ENCODE data around the gene WDR45. TPM values are rescaled to one million over a fixed set of nuclear protein-coding genes. Genes with fewer than 3 reads are reported as not detected.

WDR45 gene
- total RNA-seq, 1 experiment from 2014 or later, result 80.3 TPM

- DNase-seq, result peak; percentile 96
- Histone ChIP-seq H3K4me2 (ENCODE audit: low read depth, low read length, poor library complexity, severe bottlenecking) (peak overlapping the region; percentile 67), H2AFZ (ENCODE audit: low read length) (no peak overlapping the region), H3K4me1 (ENCODE audit: low read length) (peaks cover 10% of the 10 kb centered on the region), H3K9me3 (ENCODE audit: low read length) (no peaks in the 10 kb centered on the region), H3K79me2 (ENCODE audit: low read length) (0 out of 2 replicates have a peak, but pooled peaks cover 2% of the 10 kb centered on the region), H4K20me1 (ENCODE audit: insufficient read depth, low read depth, low read length) (no peaks in the 10 kb centered on the region), H3K27me3 (ENCODE audit: low read length) (no peaks in the 10 kb centered on the region), H3K4me3 (ENCODE audit: low read length) (peak overlapping the region; percentile 65), H3K27ac (ENCODE audit: low read length) (peak overlapping the region; percentile 80), H3K9me2 (replicated peaks; ENCODE audit: insufficient read depth, low read length) (no peaks in the 10 kb centered on the region), H3K36me3 (ENCODE audit: insufficient read depth, low read length) (no peaks in the 10 kb centered on the region), H3K9ac (ENCODE audit: low read length) (peak overlapping the region; percentile 88)
Observed at GRCh38 chrX:49100704-49101628, 21.3 kb upstream of the WDR45 start.

GRCh38 chrX:49096419-49096818 is 16.7 kb upstream of the WDR45 start:
- no peak for DNase-seq
- Histone ChIP-seq H2AFZ (ENCODE audit: low read length) (no peak overlapping the region), H3K4me3 (ENCODE audit: low read length) (no peak overlapping the region), H4K20me1 (ENCODE audit: insufficient read depth, low read depth, low read length) (no peaks in the 10 kb centered on the region), H3K4me1 (ENCODE audit: low read length) (peaks cover 3% of the 10 kb centered on the region), H3K27ac (ENCODE audit: low read length) (no peak overlapping the region), H3K4me2 (ENCODE audit: low read depth, low read length, poor library complexity, severe bottlenecking) (no peak overlapping the region), H3K36me3 (ENCODE audit: insufficient read depth, low read length) (no peaks in the 10 kb centered on the region), H3K9ac (ENCODE audit: low read length) (no peak overlapping the region), H3K79me2 (ENCODE audit: low read length) (0 out of 2 replicates have a peak, but pooled peaks cover 2% of the 10 kb centered on the region), H3K9me3 (ENCODE audit: low read length) (no peaks in the 10 kb centered on the region), H3K27me3 (ENCODE audit: low read length) (no peaks in the 10 kb centered on the region), H3K9me2 (replicated peaks; ENCODE audit: insufficient read depth, low read length) (no peaks in the 10 kb centered on the region)

- Histone ChIP-seq H3K4me1 (ENCODE audit: low read length) (no peaks in the 10 kb centered on the region), H3K27ac (ENCODE audit: low read length) (no peak overlapping the region), H4K20me1 (ENCODE audit: insufficient read depth, low read depth, low read length) (no peaks in the 10 kb centered on the region), H3K79me2 (ENCODE audit: low read length) (no peaks in the 10 kb centered on the region), H3K9me3 (ENCODE audit: low read length) (no peaks in the 10 kb centered on the region), H3K4me3 (ENCODE audit: low read length) (no peak overlapping the region), H3K9me2 (replicated peaks; ENCODE audit: insufficient read depth, low read length) (no peaks in the 10 kb centered on the region), H3K27me3 (ENCODE audit: low read length) (no peaks in the 10 kb centered on the region), H3K9ac (ENCODE audit: low read length) (no peak overlapping the region), H3K36me3 (ENCODE audit: insufficient read depth, low read length) (no peaks in the 10 kb centered on the region), H2AFZ (ENCODE audit: low read length) (no peak overlapping the region), H3K4me2 (ENCODE audit: low read depth, low read length, poor library complexity, severe bottlenecking) (no peak overlapping the region)
- DNase-seq, result no peak
Observed at GRCh38 chrX:49089553-49089952, 9.9 kb upstream of the WDR45 start.

GRCh38 chrX:49082271-49082871 is 2.7 kb upstream of the WDR45 start:
- no peak overlapping the region for H2AFZ ChIP-seq (ENCODE audit: low read length)
- no peak for DNase-seq
- no peak overlapping the region for H3K27ac ChIP-seq (ENCODE audit: low read length)
- H3K36me3 ChIP-seq (ENCODE audit: insufficient read depth, low read length), result no peaks in the 10 kb centered on the region
- H3K27me3 ChIP-seq (ENCODE audit: low read length), result no peaks in the 10 kb centered on the region
- H3K4me3 ChIP-seq (ENCODE audit: low read length), result no peak overlapping the region
- H3K9me2 ChIP-seq (replicated peaks; ENCODE audit: insufficient read depth, low read length), result no peaks in the 10 kb centered on the region
- peaks cover 4% of the 10 kb centered on the region; the same call in 1 of the 2 replicates for H3K79me2 ChIP-seq (ENCODE audit: low read length)
- H3K9ac ChIP-seq (ENCODE audit: low read length), result no peak overlapping the region
- H3K4me1 ChIP-seq (ENCODE audit: low read length), result peaks cover 7% of the 10 kb centered on the region
- no peaks in the 10 kb centered on the region for H3K9me3 ChIP-seq (ENCODE audit: low read length)
- H3K4me2 ChIP-seq (ENCODE audit: low read depth, low read length, poor library complexity, severe bottlenecking), result no peak overlapping the region
- H4K20me1 ChIP-seq (ENCODE audit: insufficient read depth, low read depth, low read length), result no peaks in the 10 kb centered on the region

- H3K4me1 ChIP-seq (ENCODE audit: low read length), result peaks cover 7% of the 10 kb centered on the region
- no peak overlapping the region for H3K27ac ChIP-seq (ENCODE audit: low read length)
- no peaks in the 10 kb centered on the region for H3K36me3 ChIP-seq (ENCODE audit: insufficient read depth, low read length)
- H3K9me2 ChIP-seq (replicated peaks; ENCODE audit: insufficient read depth, low read length), result no peaks in the 10 kb centered on the region
- H2AFZ ChIP-seq (ENCODE audit: low read length), result no peak overlapping the region
- H3K4me3 ChIP-seq (ENCODE audit: low read length), result no peak overlapping the region
- H3K9ac ChIP-seq (ENCODE audit: low read length), result no peak overlapping the region
- no peak overlapping the region for H3K4me2 ChIP-seq (ENCODE audit: low read depth, low read length, poor library complexity, severe bottlenecking)
- DNase-seq, result peak; percentile 25
- H3K9me3 ChIP-seq (ENCODE audit: low read length), result no peaks in the 10 kb centered on the region
- no peaks in the 10 kb centered on the region for H3K27me3 ChIP-seq (ENCODE audit: low read length)
- H3K79me2 ChIP-seq (ENCODE audit: low read length), result peaks cover 4% of the 10 kb centered on the region; the same call in 1 of the 2 replicates
- H4K20me1 ChIP-seq (ENCODE audit: insufficient read depth, low read depth, low read length), result no peaks in the 10 kb centered on the region
Observed at GRCh38 chrX:49077941-49078340, 1.7 kb downstream of the WDR45 start.

GRCh38 chrX:49075347-49075746 is 4.3 kb downstream of the WDR45 start:
- no peak overlapping the region for H3K4me3 ChIP-seq (ENCODE audit: low read length)
- H3K27me3 ChIP-seq (ENCODE audit: low read length), result no peaks in the 10 kb centered on the region
- H3K4me2 ChIP-seq (ENCODE audit: low read depth, low read length, poor library complexity, severe bottlenecking), result no peak overlapping the region
- DNase-seq, result no peak
- H3K9me2 ChIP-seq (replicated peaks; ENCODE audit: insufficient read depth, low read length), result no peaks in the 10 kb centered on the region
- H3K79me2 ChIP-seq (ENCODE audit: low read length), result peaks cover 4% of the 10 kb centered on the region; the same call in 1 of the 2 replicates
- H3K9me3 ChIP-seq (ENCODE audit: low read length), result no peaks in the 10 kb centered on the region
- H4K20me1 ChIP-seq (ENCODE audit: insufficient read depth, low read depth, low read length), result no peaks in the 10 kb centered on the region
- H3K36me3 ChIP-seq (ENCODE audit: insufficient read depth, low read length), result no peaks in the 10 kb centered on the region
- H2AFZ ChIP-seq (ENCODE audit: low read length), result no peak overlapping the region
- H3K27ac ChIP-seq (ENCODE audit: low read length), result no peak overlapping the region
- H3K4me1 ChIP-seq (ENCODE audit: low read length), result peaks cover 7% of the 10 kb centered on the region
- H3K9ac ChIP-seq (ENCODE audit: low read length), result no peak overlapping the region

- Histone ChIP-seq H3K4me2 (ENCODE audit: low read depth, low read length, poor library complexity, severe bottlenecking) (no peak within 1 kb of the TSS), H3K9ac (ENCODE audit: low read length) (no peak within 1 kb of the TSS), H3K9me3 (ENCODE audit: low read length) (no peaks in the 10 kb centered on the region), H2AFZ (ENCODE audit: low read length) (no peak within 1 kb of the TSS), H3K79me2 (ENCODE audit: low read length) (no peaks in the 10 kb centered on the region), H3K27ac (ENCODE audit: low read length) (no peak within 1 kb of the TSS), H3K27me3 (ENCODE audit: low read length) (no peaks in the 10 kb centered on the region), H3K4me1 (ENCODE audit: low read length) (peaks cover 3% of the 10 kb centered on the region), H3K4me3 (ENCODE audit: low read length) (no peak within 1 kb of the TSS), H3K36me3 (ENCODE audit: insufficient read depth, low read length) (no peaks in the 10 kb centered on the region), H3K9me2 (replicated peaks; ENCODE audit: insufficient read depth, low read length) (no peaks in the 10 kb centered on the region), H4K20me1 (ENCODE audit: insufficient read depth, low read depth, low read length) (no peaks in the 10 kb centered on the region)
- no peak for DNase-seq
Observed at GRCh38 chrX:49073601-49074575, 5.8 kb downstream of the WDR45 start, which contains the start of gene PRAF2. Gene PRAF2, minus strand, starts transcription at chrX:49074002. Its CDS starts 15 bp downstream, at chrX:49073987.
